Right lung (tissue), 5 donors: Measurements from ENCODE around the gene PREX1. TPM values are rescaled to one million over a fixed set of nuclear protein-coding genes. Genes with fewer than 3 reads are reported as not detected.
"Not testable (repeated sequence)": the region's sequence is repeated elsewhere in the genome, so short reads cannot be mapped to it uniquely, and the experiment has no call there.

ENCODE experiments used
- DNase-seq, 2 donors: peaks; one replicate each; pipeline ENCODE4 v3.0.0-alpha.2; 2013
- polyA plus RNA-seq, 5 donors: library from polyadenylated mRNA; unstranded; fragments of 120-200 nt; gene quantifications; one replicate each; pipeline versions ENCODE4 v1.2.1 to v1.2.3, GENCODE V29; 2013; ENCODE audit warnings: inconsistent platforms in 1 of 5, low replicate concordance in 1 of 5; ENCODE audit not compliant: insufficient read length in 5 of 5, insufficient read depth in 1 of 5

PREX1 gene
- polyA plus RNA-seq, 5 donors: 17.8 to 29.9 (median 19.7) TPM

GRCh38 chr20:48758206-48758820 is 69.5 kb downstream of the PREX1 start:
- no peak for DNase-seq

GRCh38 chr20:48756774-48757173 is 71.0 kb downstream of the PREX1 start:
- not testable (repeated sequence) for DNase-seq

- DNase-seq: no peak
Observed at GRCh38 chr20:48754292-48754691, 73.5 kb downstream of the PREX1 start.

- DNase-seq: no peak
Observed at GRCh38 chr20:48752963-48753362, 74.8 kb downstream of the PREX1 start.

- DNase-seq: no peak
Observed at GRCh38 chr20:48751871-48752270, 75.9 kb downstream of the PREX1 start.

- DNase-seq: peak in 1 of 2 donors; percentile 17
Observed at GRCh38 chr20:48750941-48751635, 76.7 kb downstream of the PREX1 start.

GRCh38 chr20:48750376-48750775 is 77.4 kb downstream of the PREX1 start:
- no peak for DNase-seq

- no peak for DNase-seq
Observed at GRCh38 chr20:48749437-48749836, 78.4 kb downstream of the PREX1 start.

GRCh38 chr20:48748556-48748955 is 79.2 kb downstream of the PREX1 start:
- DNase-seq: no peak

GRCh38 chr20:48747840-48748414 is 79.9 kb downstream of the PREX1 start:
- no peak for DNase-seq

- no peak for DNase-seq
Observed at GRCh38 chr20:48745330-48745729, 82.5 kb downstream of the PREX1 start.

- no peak for DNase-seq
Observed at GRCh38 chr20:48744515-48744914, 83.3 kb downstream of the PREX1 start.

GRCh38 chr20:48743807-48744206 is 84.0 kb downstream of the PREX1 start:
- no peak for DNase-seq

GRCh38 chr20:48742912-48743680 is 84.7 kb downstream of the PREX1 start:
- DNase-seq: no peak

- DNase-seq: no peak
Observed at GRCh38 chr20:48742233-48742632, 85.6 kb downstream of the PREX1 start.

GRCh38 chr20:48741669-48742068 is 86.1 kb downstream of the PREX1 start:
- no peak for DNase-seq

GRCh38 chr20:48740712-48741111 is 87.1 kb downstream of the PREX1 start:
- no peak for DNase-seq

GRCh38 chr20:48740292-48740649 is 87.5 kb downstream of the PREX1 start:
- no peak for DNase-seq

- no peak for DNase-seq
Observed at GRCh38 chr20:48739395-48740291, 88.2 kb downstream of the PREX1 start.

- peak; percentile 38 to 42 for DNase-seq
Observed at GRCh38 chr20:48738399-48739304, 89.1 kb downstream of the PREX1 start.

- no peak for DNase-seq
Observed at GRCh38 chr20:48738094-48738398, 89.8 kb downstream of the PREX1 start.
